Right kidney (tissue), 1 donor: ENCODE data around the gene NTM.

Experiments used
- DNase-seq: peaks from one replicate; pipeline ENCODE4 v3.0.0-alpha.2; 2016

NTM gene

DNA sequence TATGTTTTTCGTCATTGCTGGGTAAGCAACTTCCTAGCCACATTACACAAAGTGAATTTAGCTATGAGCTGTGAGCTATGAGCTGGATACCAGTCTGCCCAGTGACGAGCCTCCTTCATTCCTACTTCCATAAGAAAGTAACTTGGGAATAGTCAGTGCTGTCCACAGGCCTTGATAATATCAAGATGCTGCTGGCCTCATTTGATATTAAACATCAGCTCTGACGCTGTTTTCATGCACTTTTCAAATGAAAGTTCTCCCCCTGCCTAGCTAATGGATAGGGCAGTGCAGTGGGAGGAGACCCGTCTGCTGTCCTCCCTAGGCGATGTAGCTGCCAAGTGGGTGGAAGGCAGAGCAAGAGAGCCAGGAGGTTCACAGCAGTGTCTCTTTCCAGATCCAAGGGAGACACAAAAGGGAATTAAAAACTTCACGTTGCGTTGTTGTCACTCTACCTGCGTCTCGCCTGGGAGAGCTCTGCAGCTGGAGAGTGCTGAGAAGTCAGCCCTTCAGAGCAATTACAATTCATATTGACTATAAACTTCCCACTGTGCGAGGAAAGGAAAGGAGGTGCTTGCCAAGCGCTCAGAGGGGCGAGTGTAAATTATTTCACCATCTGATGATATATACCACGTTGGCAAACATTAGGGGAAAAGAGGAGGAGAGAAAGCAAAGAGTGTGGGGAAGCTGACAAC lies 861.4 kb downstream of the NTM start:
- DNase-seq: no peak

DNA sequence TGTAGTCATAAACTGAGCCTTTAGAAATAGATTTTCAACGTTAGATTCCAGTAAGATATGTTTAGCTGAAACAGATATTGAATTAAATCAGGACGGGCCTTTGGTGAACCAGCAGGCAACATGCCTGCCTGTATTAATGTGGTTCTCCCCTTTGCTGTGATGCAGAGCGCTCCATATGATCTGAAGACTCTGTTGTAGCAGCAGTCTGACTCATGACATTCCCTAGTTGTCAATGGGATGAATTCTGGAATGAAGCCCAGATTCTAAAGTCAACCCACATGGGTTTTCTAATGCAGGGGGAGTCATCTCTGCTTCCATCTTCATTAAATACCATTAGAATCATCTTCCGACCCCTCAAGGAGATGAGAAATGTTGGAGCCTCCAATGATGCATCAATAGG lies 864.5 kb downstream of the NTM start:
- no peak for DNase-seq

DNA sequence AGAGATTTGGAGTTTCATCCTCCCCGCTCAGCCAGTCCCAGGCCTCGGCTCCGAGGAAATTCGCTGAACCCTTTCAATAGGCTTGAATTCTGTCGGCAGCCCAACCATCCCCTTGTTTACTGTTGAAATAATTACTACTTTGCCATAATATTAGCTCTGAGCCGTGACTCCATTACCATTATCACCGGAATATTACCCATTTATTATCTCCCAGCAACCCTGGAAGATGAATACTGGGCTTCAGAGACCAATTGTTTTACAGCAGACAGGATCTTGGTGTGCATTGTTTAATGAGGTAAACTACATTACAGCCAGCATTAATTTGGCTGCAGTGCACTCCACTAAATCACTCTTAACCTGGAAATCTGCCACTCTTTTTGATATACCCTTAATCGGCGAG lies 867.4 kb downstream of the NTM start:
- DNase-seq: no peak

DNA sequence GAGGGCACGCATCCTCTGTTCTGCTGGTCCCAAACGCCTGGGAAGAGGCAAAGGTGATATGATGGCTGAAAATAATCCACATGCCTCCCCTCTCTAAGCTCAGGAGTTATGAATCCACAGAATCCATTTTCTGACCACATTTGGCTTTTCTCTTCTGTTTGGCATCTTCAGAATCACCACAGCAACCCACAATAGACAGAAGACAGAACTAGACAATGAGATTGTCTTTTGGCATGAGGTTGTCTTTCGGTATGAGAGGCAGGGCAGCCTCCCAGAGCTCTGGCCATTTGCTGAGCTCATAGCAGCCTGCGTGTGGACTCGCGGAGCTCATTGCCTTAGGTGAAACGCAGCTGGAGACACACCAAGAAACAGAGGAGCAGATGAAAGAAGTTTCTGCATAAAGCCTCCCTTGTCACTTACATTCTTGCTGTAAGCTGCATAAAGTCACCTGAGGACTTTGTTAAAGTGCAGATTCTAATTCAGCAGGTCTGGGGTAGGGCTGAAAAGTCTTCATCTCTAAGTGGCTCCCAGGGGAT lies 868.0 kb downstream of the NTM start:
- no peak for DNase-seq

DNA sequence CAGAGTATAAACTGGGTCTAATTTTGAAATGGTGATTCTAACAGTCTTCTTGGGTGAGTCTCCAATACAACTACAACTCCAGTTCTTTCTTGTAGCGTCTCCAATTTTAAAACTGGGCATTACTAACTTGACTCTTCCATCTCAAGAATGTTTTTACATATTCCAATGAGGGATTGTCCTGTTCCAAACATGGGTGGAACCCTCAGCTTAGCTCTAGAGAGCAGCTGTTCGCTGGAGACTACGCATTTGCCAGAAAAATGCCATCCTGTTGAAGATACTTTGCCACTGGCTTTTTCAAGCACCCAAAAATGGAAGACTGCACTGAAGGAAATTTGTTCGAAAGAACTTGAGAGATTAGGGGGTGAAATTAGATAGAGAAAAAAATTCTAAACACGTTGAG lies 870.0 kb downstream of the NTM start:
- DNase-seq: no peak

DNA sequence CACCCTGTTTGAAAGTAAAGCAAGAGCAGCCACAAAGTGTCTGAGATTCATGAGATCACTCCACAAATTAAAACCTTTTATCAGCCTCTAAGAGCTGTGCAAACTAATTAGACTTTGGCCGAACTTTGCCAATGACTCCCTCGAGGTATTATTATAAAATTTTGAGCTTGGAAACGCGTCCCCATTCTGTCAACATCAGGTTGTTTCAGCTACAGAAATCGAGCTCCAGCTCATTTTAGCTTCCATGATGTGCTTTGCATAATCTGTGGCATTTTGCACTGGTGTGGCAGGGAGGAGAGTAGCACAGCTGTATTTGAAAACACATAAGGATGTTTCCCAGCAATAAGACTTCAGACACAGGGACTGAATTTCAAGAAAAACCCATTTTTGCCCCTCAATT lies 872.2 kb downstream of the NTM start:
- DNase-seq: no peak

DNA sequence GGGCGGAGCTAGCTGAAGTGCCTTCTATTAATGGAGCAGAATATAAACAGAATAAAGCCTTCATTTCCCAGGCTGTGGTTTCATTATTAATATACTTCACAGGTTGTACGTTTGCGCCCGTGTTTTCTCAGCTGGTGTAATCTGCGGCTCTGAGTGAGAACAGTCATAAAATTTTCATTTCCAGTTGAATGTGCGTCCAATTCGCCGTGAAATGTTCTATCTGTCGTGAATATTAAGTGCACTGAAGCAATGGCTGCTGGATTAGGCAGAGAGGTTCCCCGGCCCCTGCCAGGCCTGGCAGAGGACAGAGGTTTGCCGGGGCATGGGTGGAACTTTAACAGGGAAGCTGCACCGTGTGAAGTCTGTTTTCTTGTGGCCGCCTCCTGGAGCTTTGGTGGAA lies 874.4 kb downstream of the NTM start:
- DNase-seq: peak; percentile 35

DNA sequence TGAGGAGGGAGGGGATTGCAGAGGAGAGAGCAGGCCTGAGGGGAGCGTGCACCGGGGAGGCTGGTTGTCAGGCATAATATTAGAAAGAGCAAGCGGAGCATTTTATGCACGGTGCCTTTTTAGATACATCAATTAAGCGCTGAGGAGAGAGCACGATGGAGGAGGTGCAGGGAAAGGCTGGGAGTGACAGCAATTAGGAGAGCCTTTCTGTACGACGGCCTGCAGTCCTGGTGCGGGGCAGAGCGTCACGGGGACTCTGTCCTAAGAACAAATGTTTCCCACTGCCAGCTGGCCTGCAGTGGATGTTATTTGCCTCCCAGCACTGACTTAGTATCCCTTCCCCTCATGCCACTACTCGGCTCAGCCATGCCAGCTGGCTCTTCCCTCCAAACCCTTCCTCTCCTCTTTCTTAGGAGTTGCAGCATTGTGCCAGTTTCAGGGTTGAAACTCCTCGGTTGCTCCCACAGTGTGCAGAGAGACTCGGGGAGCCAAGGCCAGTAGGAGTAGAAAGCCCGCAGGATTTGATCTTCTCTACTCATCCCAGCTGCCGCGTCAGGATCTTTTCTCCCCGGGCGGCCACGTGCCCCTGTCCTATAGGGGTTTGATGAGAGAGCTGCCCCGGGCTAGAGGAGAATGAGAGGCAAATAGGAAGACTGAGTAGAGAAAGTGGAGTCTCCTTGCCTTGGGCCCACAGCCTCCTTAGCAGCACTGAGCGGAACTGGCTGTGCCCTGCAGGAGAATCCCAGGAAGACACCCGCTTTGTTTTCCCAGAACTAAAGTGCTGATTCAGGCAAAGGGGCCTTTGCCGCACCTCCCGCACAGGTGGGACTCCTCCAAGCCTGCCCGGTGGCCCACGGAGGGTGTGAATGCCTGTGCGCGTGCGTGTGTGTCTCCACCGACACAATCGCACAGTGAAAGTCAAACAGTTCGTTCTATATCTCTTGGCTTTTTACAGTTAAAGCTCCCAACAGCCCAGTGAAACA lies 875.3 kb downstream of the NTM start:
- no peak for DNase-seq

DNA sequence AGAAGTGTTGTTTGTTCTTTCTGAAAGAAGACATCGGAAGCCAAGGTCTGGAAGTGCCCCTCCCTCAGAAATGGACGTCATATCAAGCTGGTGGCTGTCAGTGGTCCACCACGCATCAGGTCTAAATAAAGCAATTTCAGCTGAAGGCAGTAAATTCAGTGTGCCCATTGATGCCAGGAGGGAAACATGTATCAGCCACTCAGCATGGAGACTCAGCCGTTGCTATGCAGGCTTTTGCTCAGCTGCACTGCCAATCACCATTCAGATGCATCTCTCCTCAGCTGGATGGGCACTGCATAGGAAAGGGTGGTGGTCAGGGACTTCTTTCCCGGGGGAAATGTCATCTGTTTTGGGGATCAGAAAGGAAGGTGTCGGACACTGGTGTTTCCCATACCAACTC lies 878.2 kb downstream of the NTM start:
- DNase-seq: no peak

DNA sequence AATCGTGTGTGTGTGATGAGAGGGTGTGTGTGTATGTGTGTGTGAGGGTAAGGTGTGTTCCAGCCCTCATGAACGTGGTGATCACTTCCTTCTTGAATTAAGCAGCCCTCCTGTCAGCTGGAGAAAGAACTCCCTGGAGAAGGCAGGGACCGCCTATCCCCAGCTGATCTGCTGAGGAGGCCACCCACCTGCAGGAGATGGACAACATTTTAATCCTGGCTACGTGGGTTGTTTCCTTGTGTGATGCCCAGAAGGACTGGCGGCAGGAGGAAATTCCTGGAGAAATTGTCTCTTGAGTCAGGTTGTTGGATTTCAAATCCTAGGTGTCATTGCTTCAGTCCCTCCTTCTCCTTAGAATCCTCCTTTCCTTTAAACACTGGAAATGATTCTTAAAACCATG lies 878.8 kb downstream of the NTM start:
- DNase-seq: no peak

DNA sequence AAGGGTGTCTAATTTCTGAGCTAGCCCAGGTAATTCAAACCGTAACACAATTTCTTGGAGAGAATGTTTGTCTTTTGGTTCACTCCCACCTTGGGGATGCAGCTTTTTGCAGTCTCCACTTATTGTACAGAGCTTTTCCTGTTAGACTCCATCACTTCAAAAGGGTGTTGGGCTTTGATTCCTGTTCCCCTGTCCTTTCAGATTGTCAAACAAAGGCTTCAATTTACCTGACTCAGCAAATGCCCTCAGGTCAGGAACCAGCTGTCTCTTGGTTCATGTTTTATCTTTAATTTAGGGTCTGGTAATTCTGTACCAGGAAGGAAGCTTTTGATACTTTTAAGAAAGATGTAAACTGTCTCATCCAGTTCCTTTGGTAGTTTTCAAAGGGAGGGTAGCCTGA lies 880.6 kb downstream of the NTM start:
- no peak for DNase-seq

DNA sequence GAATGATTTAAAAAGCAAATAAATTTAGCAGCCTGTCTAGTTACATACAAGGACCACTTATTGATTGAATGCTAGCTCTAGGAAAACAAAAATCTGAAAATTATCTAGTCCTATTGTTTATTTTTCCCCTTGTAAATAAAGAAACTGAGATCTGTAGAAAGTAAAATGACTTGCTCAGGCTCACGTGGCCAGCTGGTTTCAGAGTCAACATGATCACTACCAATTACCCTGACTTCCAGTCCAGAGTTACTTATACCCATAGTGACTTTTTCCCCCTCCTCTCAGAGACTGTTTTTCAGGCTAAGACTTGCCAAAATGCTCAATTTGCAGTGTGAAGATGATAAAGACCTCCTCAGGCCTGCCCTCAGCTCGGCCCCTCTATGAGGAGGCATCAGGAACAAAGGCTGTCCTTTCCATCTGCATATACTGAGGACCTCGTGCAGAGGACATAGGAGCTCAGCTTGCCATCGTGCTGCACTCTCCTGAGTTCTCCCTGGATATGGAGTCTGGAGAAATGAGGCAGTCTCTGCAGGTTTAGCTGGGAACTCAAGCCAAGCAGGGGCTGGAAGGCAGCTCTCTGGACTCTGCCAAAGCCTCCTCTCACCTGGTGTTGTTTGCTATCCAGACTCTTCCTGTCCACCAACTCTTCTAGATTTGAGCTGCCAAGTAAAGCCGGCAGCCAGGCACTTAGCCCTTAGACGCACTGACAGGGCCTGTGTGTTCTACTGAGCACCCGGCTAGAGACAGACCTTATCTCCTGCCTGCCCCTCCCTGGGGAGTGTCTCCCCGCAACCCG lies 883.3 kb downstream of the NTM start:
- no peak for DNase-seq

DNA sequence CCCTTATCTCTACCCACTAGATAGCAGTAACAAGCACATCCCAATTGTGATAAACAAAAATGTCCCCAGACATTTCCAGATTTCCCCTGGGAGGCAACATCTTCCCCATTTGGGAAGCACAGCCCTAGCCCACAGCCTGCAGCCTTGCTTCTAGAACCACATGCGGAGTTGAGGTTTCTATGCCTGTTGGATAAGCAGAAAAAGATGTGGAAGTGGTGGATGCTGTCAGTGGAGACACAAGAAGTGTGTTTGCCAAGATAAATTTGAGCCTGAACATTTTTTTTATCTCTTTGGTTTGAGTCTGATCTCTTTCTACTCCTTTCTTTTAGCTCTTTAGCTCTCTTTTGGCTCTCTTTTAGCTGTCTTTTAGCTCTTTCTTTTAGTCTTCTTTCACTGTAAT lies 884.5 kb downstream of the NTM start:
- no peak for DNase-seq

DNA sequence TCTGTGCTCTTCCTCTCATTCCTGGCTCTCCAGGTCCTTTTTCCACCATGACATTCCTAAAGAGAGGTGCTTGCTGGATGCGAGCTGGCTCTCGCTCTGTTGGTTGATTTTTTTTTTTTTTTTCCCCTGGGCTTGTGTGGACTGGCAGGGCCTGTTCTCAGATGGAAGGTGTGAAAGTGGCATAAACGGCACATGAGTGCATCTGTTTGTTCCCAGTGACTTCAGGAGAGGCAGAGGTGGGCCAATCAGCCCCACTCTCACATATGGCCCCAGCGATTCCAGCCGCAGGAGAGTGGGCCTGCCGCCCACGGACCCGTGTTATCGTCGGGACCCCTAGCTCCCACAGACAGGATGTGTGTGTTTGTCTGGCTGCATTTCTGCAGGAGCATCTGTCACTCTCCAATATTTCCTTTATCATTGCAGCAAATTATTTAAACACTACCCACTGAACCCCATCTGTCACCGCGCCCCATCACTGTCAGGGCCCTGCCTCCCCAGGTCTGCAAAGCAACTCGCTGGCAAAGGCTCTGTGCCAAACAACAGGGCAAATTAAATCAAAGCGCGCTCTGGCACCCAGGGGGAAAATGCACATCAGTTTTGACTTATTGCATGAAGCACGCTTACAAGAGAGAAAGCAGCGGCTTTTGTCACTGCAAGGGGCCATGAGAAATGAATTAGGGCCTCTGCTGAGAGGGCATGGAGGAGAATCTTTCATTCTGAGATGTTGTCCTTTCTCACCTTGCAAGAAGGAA lies 886.3 kb downstream of the NTM start:
- DNase-seq: no peak

DNA sequence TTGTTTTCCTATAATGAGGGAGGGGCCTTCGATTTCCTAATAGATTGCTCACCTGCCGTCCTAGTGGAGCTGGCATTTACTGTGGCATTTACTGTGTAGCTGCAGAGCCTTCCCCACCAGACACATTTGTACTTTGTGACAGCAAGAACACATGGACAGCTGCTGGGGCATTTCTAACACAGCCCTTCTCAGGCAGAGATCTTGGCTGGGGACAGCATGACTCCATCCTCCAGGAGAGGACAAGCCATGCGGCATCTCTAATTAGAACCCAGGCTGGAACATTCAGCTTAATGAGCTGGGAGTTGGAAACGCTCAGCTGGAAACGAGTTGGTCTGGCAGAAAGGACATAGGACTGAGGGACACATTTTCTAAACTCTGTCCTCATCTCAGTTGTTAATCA lies 887.5 kb downstream of the NTM start:
- no peak for DNase-seq

DNA sequence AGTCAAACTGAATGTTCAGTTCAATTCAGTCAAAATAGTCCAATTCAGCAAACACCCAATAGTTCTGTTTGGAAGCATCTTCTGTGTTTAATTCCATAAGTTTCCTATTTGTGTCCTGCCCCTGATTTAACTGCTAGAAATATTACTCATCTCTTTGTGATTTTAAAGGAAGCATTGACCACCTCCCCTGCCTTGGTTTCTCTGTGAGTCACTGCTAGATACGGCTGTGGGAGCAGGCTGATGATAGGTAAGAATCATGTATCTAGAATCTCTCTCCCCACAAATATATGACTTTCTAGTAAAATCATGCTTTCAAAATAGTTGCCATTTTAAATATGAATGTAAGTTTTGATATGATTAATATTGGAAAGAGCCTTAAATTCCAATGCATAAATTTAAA lies 888.5 kb downstream of the NTM start:
- DNase-seq: no peak

DNA sequence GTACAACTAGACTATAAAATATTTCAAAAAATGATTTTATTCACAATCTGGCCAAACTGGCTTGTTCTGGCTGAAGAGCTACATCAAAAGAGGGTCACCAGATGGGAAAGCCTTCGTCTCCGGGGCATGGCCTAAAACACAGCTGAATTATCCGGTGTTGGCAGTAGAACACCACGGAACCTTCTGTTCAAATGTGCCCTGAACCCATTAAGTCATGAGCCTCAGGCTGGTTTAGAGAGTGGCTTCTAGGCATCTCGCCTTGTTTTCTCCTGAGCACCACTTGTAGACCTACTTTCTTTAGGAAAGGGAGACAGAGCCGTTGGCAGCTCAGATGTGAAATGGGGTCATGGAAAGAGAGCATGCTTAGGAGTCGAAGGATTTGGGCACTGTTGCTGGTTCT lies 890.2 kb downstream of the NTM start:
- DNase-seq: no peak

DNA sequence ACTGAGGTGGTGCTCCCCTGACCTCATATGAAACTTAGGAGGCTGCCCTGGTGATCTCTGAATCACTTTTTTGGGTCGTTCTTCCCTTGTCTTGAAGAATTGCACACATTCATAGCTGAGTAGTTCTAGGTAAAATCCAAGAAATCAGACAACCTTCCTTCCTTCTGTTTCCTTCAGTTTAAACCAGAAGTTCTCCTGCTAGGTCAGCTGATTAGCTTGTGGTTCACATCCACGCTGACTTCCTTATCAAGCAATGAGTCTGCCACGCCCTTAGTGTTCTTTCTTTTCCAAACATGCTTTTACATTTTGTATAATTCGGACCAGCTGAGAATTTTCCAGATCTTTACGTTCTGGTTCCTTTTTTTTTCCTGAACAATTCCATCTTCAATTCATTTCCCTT lies 892.8 kb downstream of the NTM start:
- no peak for DNase-seq

DNA sequence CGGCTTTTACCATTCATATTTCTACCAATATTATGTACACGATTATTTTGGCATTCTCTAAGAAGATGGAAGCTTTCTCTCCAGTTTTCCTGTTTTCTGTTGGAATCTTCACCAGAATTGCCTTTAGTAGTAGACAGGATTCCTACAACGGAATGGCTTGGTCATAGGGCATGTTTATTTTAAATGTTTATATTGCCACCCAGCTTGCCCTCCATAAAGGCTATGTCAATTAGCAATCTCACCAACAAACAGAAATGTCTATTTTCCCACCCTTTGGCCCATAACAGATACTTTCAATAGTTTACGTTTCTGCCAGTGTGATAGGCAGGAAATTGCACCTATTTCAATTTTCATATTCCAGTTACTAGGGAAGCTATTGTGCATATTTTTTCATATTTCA lies 893.5 kb downstream of the NTM start:
- DNase-seq: no peak

DNA sequence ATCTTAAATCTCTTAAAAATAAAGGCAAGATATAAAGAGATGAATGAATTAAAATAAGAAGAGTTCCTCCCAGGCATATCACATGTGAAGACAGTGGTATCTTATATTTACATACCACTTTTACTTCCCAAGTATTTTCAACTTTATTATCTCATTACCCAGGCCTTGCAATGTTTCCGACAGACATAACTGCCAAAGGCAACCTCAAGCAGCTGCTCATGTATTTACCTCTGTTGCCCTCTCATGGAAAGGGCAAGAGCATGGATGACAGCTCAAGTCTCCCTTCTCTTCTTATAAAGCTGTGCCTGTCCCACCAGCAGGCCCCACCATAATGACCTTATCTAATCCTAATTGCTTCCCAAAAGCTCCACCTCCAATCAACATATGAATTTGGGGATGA lies 894.2 kb downstream of the NTM start:
- no peak for DNase-seq

DNA sequence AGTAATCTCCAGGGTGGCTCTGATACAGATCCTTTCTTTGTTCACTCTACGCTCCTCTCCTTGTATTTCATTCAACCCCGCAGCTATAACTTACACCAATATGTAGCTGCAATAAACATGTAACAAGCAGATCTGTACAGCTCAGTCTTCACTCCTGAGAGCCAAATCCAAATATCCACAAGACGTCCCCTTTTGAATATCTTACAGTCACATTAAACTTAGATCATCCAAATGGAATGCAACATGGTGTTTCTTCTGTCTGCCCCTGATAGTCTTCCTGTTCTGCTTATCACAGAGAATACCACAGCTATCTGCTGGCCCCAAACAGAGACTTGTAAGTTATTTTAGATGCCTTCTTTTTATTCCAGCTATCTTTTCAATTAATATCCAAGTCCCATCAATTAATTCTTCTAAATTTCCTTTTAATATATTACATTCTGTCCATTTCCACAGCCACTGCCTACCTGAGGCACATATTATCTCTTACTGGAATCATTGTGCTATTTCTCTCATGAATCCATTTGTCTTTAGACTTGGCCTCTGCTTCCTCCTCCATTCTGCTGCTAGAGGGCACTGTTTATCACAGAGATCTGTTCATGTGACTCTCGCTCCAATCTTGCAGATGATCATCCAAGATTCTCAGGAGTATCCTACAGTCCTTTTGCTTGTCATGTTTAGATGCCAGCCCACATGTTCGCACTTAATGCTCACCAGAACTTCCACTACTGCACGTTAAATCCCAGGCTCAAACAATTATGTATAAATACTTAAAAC lies 908.6 kb downstream of the NTM start:
- no peak for DNase-seq
